Placental epithelial cell (primary cell): Measurements from ENCODE around the gene CCDC191. TPM values are rescaled to one million over a fixed set of nuclear protein-coding genes. Genes with fewer than 3 reads are reported as not detected.

ENCODE experiments used
- total RNA-seq: library from RNA; depleted of rRNA; stranded (reverse); fragments of >200 nt; gene quantifications from 2 replicates; pipeline ENCODE4 v1.2.3, GENCODE V29; 2012

Gene CCDC191, protein sequence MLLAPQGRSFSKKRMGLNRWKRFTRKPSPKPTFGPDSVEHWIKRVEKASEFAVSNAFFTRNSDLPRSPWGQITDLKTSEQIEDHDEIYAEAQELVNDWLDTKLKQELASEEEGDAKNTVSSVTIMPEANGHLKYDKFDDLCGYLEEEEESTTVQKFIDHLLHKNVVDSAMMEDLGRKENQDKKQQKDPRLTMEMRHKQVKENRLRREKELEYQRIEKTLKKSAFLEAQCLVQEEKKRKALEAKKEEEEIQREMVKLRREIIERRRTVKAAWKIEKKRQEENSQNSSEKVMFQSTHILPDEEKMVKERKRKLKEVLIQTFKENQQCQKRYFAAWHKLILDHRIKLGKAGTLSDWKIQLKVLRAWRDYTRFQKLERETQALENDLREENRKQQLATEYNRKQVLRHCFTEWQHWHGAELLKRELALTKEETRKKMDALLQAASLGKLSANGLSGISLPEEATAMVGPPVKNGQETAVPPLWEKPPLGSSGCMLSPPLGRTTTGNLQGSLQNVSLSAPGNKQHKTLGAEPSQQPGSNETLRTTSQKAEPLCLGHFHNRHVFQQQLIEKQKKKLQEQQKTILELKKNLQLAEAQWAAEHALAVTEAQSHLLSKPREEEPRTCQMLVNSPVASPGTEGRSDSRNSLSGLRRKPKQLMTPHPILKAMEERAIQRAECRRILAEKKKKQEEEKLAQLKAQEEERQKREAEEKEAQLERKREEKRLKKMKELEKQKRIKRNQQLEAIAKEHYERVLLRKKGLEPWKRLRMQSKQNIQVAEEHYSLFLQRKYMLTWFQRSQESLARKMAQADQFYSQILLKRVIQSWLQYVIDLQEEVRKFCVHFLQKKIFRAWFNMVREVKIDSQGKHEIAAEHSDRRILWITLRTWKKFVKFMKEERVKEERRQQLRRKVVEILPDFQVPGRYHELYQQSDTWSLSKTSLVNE
- 3.4 and 5.1 TPM in 2 replicates for total RNA-seq

DNA sequence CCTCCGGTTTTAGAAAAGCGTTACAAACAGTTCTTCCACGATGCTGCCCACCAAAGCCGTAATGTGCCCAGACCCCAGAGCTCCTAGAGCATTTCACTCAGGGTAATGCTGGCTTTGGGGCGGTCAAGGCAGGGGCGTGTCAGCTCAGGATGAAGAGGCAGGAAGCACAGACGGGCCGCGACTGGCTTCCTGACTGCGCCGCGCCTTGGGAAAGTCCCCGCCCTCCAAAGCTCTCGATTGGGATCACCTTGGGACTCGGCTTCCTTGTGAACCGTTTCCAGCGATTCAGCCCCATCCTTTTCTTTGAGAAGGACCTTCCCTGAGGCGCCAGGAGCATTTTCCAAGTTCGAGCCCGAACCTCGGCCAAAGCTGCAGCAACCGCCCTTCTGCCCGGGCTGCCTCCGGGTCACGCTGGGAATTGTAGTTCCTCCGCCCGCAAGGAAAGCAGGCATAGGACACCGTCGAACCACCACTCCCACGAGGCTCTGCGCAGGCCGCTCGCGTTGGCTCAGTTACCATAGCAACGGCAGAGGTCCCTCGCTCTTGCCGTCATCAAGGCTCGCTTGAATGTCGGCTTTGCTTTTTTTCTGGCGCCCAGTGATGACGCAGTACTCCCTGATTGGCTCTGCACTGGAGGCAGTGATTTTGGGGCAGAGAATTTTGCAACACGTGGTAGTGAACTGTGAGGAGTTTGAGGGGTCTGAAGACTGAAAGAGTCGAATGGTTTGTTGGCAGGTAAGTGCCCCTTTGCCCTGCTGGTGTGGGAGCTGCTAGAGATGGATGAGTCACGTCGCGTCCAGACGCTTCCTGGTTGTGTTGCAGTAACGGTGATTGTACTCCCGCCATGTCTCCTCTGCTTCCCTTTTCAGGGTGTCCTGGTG lies at the start of gene CCDC191, which contains the start of gene QTRT2:
CCDC191 (minus strand) TSS at position 397 of the 881 bp plus-strand sequence; CDS start at position 337, 60 bp downstream.
QTRT2 (plus strand) TSS at position 608 of the 881 bp plus-strand sequence. CDS start 8,521 bp downstream, outside the sequence.

DNA sequence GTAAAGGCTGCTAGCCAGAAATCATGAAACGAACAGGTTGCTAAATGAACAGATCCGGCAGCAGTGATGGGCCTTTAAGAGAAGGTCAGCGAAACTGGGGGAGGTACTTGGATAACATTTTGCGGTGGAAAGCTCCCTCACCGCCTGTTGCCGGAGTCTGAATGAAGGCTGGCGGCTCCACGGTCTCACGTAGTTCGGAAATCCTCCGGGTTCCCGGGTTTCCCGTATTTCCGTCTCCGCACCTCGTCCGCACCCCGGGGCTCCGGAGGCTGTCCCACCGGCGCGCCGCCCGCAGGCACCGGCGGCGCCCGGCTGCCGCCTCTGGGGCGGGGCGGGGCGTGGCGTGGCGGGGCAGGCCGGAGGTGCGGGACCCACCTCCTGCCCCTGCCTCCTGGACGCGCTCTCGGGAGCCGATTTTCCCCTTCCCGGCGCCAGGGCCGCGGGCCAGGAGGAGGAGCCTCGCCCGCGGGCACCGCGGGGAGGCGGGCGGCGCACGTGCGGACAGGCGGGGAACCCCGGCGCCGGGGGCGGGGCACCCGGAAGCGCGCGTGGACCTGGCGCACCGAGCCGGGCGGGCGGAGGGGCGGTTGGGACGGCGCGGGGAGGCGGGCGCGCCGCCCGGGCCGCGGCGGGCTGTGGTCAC lies 108.8 kb downstream of the CCDC191 start, which contains the start of gene ZDHHC23:
ZDHHC23 (plus strand) TSS at position 642 of the 643 bp plus-strand sequence. CDS start 790 bp downstream, outside the sequence.

Other genes starting within 250 kb of the CCDC191 start
- gene GRAMD1C, start 217.7 kb downstream of the CCDC191 start, total RNA-seq: 0.54 and 1.6 TPM in 2 replicates
- gene ZDHHC23, start 108.5 kb downstream of the CCDC191 start, total RNA-seq: 1.6 and 3.5 TPM in 2 replicates
- 11.0 and 12.2 TPM in 2 replicates for gene QTRT2, start 211 bp upstream of the CCDC191 start, total RNA-seq
- not detected in 2 replicates for gene DRD3, start 122.5 kb upstream of the CCDC191 start, total RNA-seq
- under 0.01 TPM in 1 of 2 replicates, not detected in the other for gene ZNF80, start 181.1 kb upstream of the CCDC191 start, total RNA-seq
- gene TIGIT, start 237.5 kb upstream of the CCDC191 start, total RNA-seq: not detected in 2 replicates